ENCODE data around the gene CD82.
"Not testable (repeated sequence)": the region's sequence is repeated elsewhere in the genome, so short reads cannot be mapped to it uniquely, and the experiment has no call there.

CD82 gene

DNA sequence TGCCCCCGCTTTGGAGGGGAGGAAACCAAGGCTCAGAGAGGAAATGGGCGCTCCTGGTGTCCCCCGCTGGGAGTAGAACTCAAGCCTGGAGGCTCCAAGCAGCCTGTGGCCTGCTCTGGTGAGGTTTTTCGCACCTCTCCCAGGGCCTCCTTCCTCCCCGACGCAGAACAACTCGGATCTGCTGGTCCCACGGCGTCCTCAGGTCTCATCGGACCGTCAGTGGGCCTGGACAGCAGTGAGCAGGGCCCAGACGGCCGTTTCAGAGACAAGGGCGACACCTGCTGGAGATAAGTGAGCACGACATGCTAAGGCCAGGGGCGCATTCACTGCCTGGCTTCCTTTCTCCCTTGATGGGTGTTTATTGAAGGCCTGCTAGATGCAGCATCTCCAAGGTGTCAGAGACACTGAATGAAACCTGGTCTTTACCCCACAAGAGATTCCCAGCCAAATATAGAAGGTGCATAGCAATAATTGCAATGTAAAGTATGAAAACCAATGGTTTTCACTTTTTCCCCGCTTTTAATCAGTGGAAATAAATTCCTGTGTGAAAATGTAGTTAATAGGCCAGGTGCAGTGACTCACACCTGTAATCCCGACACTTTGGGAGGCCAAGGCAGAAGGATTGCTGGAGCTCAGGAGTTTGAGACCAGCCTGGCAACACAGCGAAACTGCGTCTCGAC, 26.9 kb upstream of the CD82 start:
- TF ChIP-seq CTCF (IDR thresholded peaks at IDR 0.05), result peak; percentile 81
- no peak overlapping the region for H3K27ac ChIP-seq

GRCh38 chr11:44539971-44540370, 25.5 kb upstream of the CD82 start:
- Histone ChIP-seq H3K4me1 (no peaks in the 10 kb centered on the region), H3K79me2 (no peaks in the 10 kb centered on the region), H3K36me3 (ENCODE audit: control insufficient read depth, insufficient read depth, low read length) (no peaks in the 10 kb centered on the region), H3K27ac (no peak overlapping the region), H3K4me2 (ENCODE audit: low read length) (no peak overlapping the region), H3K9ac (no peak overlapping the region), H3K9me3 (ENCODE audit: control insufficient read depth, low read length) (no peaks in the 10 kb centered on the region), H2AFZ (no peak overlapping the region), H3K27me3 (ENCODE audit: control insufficient read depth, insufficient read depth, low read length) (no peaks in the 10 kb centered on the region), H3K4me3 (ENCODE audit: low read depth, low read length) (no peak overlapping the region)
- no peak for TF ChIP-seq CTCF (IDR thresholded peaks at IDR 0.05)

More for the DNA sequence above, 26.9 kb upstream of the CD82 start:
- Histone ChIP-seq H2AFZ (peak overlapping the region; percentile 61), H3K9me3 (ENCODE audit: control insufficient read depth, low read length) (no peaks in the 10 kb centered on the region), H3K4me1 (no peaks in the 10 kb centered on the region), H3K4me3 (ENCODE audit: low read depth, low read length) (no peak overlapping the region), H3K4me2 (ENCODE audit: low read length) (no peak overlapping the region), H3K36me3 (ENCODE audit: control insufficient read depth, insufficient read depth, low read length) (no peaks in the 10 kb centered on the region), H3K79me2 (no peaks in the 10 kb centered on the region), H3K27me3 (ENCODE audit: control insufficient read depth, insufficient read depth, low read length) (no peaks in the 10 kb centered on the region), H3K9ac (no peak overlapping the region)

DNA sequence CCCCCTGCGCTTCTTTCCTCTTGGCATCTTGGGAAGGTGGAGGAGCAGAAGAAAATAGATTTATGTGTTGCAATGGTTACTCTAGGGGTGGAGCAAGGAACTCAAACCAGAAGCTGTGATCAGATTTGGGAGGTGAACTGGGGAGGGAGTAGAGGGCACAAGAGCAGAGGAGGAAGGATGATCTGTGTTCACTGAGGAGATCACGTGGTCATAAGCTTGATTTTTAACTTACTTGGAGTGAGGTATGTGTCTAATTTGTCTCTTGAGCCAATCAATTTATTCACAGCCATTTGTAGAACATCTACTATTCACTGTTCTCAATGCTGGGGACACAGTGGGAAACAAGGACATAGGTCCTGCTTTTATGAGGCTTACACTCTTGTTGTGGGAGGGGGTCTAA, 24.8 kb upstream of the CD82 start:
- Histone ChIP-seq H2AFZ (no peak overlapping the region), H3K36me3 (ENCODE audit: control insufficient read depth, insufficient read depth, low read length) (no peaks in the 10 kb centered on the region), H3K79me2 (no peaks in the 10 kb centered on the region), H3K9me3 (ENCODE audit: control insufficient read depth, low read length) (no peaks in the 10 kb centered on the region), H3K4me3 (ENCODE audit: low read depth, low read length) (no peak overlapping the region), H3K4me1 (no peaks in the 10 kb centered on the region), H3K27me3 (ENCODE audit: control insufficient read depth, insufficient read depth, low read length) (no peaks in the 10 kb centered on the region), H3K9ac (no peak overlapping the region), H3K27ac (no peak overlapping the region), H3K4me2 (ENCODE audit: low read length) (no peak overlapping the region)
- no peak for TF ChIP-seq CTCF (IDR thresholded peaks at IDR 0.05)

DNA sequence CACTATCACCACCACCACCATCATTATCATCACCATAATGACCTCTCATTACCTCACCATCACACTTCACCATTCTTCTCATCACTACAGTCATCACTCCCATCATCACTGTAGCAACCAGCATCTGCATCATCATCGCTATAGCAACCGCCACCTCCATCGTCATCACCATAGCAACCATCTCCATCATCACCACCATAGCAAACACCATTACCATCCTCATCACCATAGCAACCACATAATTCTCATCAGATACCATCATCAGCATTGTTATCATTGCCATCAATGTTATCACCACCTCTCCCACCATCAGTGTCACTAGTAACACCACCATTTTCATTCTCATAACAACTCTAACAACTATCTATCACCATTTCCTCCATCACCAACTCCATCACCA, 23.1 kb upstream of the CD82 start:
- H3K9ac ChIP-seq, result no peak overlapping the region
- H3K4me1 ChIP-seq, result no peaks in the 10 kb centered on the region
- no peaks in the 10 kb centered on the region for H3K79me2 ChIP-seq
- H3K36me3 ChIP-seq (ENCODE audit: control insufficient read depth, insufficient read depth, low read length), result no peaks in the 10 kb centered on the region
- no peak for TF ChIP-seq CTCF (IDR thresholded peaks at IDR 0.05)
- no peak overlapping the region for H3K4me2 ChIP-seq (ENCODE audit: low read length)
- H3K9me3 ChIP-seq (ENCODE audit: control insufficient read depth, low read length), result no peaks in the 10 kb centered on the region
- H3K27me3 ChIP-seq (ENCODE audit: control insufficient read depth, insufficient read depth, low read length), result no peaks in the 10 kb centered on the region
- H3K4me3 ChIP-seq (ENCODE audit: low read depth, low read length), result no peak overlapping the region
- no peak overlapping the region for H3K27ac ChIP-seq
- H2AFZ ChIP-seq, result no peak overlapping the region

- H2AFZ ChIP-seq; H3K9ac ChIP-seq; H3K4me1 ChIP-seq; H3K4me2 ChIP-seq (ENCODE audit: low read length); H3K36me3 ChIP-seq (ENCODE audit: control insufficient read depth, insufficient read depth, low read length); H3K9me3 ChIP-seq (ENCODE audit: control insufficient read depth, low read length); H3K27me3 ChIP-seq (ENCODE audit: control insufficient read depth, insufficient read depth, low read length); H3K79me2 ChIP-seq; H3K4me3 ChIP-seq (ENCODE audit: low read depth, low read length); H3K27ac ChIP-seq: not testable (repeated sequence)
Measured at GRCh38 chr11:44546984-44547383, 18.5 kb upstream of the CD82 start.

DNA sequence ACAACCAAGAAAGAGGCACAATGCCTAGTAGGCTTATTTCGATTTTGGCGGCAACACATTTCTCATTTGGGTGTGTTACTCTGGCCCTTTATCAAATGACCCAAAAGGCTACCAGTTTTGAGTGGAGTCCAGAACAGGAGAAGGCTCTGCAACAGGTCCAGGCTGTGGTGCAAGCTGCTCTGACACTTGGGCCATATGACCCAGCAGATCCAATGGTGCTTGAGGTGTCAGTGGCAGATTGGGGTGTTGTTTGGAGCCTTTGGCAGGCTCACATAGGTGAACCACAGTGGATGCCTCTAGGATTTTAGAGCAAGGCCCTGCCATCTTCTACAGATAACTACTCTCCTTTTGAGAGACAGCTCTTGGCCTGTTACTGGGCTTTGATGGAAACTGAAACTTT, 17.9 kb upstream of the CD82 start:
- H3K79me2 ChIP-seq; H2AFZ ChIP-seq; H3K27me3 ChIP-seq (ENCODE audit: control insufficient read depth, insufficient read depth, low read length); H3K36me3 ChIP-seq (ENCODE audit: control insufficient read depth, insufficient read depth, low read length); H3K4me2 ChIP-seq (ENCODE audit: low read length); H3K9me3 ChIP-seq (ENCODE audit: control insufficient read depth, low read length); H3K4me3 ChIP-seq (ENCODE audit: low read depth, low read length); H3K27ac ChIP-seq; H3K4me1 ChIP-seq; H3K9ac ChIP-seq: not testable (repeated sequence)
